HEK293T (cell line): ENCODE results near the gene KCNK5.

ENCODE experiments used
- CTCF ChIA-PET: fragments of 350-600 bp; formaldehyde crosslinking; extraction: SDS; loops from one replicate; lab custom pipeline; 2021; ENCODE audit warnings: antibody characterized with exemption, inconsistent platforms; lab: Yijun Ruan, JAX
- POLR2A ChIA-PET: fragments of 350-600 bp; formaldehyde crosslinking; extraction: SDS; loops from one replicate; lab custom pipeline; 2020; ENCODE audit warnings: antibody characterized with exemption, inconsistent platforms; lab: Yijun Ruan, JAX
- DNase-seq: peaks from one replicate; pipeline ENCODE4 v3.0.0; 2012; ENCODE audit warnings: mixed read lengths; ENCODE audit errors: extremely low spot score
- ARNT ChIP-seq: fragments of 450-650 bp; IDR thresholded peaks from 2 replicates; pipeline ENCODE4 v1.6.1; 2017; ENCODE audit warnings: mild to moderate bottlenecking
- BHLHE40 ChIP-seq: fragments of 450-650 bp; IDR thresholded peaks from 2 replicates; pipeline ENCODE4 v1.6.1; 2016; ENCODE audit warnings: mild to moderate bottlenecking, moderate library complexity, borderline replicate concordance
- CTBP1 ChIP-seq: fragments of 450-650 bp; IDR thresholded peaks from 2 replicates; pipeline ENCODE4 v1.6.1; 2016; ENCODE audit warnings: borderline replicate concordance
- ELF4 ChIP-seq: fragments of 450-650 bp; IDR thresholded peaks from 2 replicates; pipeline ENCODE4 v1.6.1; 2017; ENCODE audit warnings: antibody characterized with exemption
- FOXA1 ChIP-seq: fragments of 450-650 bp; IDR thresholded peaks from 2 replicates; pipeline ENCODE4 v1.6.1; 2016; ENCODE audit warnings: mild to moderate bottlenecking
- FOXK2 ChIP-seq: fragments of 450-650 bp; IDR thresholded peaks from 2 replicates; pipeline ENCODE4 v1.6.1; 2016; ENCODE audit warnings: mild to moderate bottlenecking
- FOXM1 ChIP-seq: fragments of 450-650 bp; IDR thresholded peaks from 2 replicates; pipeline ENCODE4 v1.6.1; 2017; ENCODE audit warnings: mild to moderate bottlenecking, borderline replicate concordance
- HDGF ChIP-seq: fragments of 450-650 bp; IDR thresholded peaks from 2 replicates; pipeline ENCODE4 v1.6.1; 2017; ENCODE audit warnings: antibody characterized with exemption, borderline replicate concordance
- L3MBTL2 ChIP-seq: fragments of 450-650 bp; conservative IDR thresholded peaks from 2 replicates; pipeline ENCODE4 v1.6.1; 2016; ENCODE audit warnings: mild to moderate bottlenecking
- LEF1 ChIP-seq: fragments of 450-650 bp; IDR thresholded peaks from 2 replicates; pipeline ENCODE4 v1.6.1; 2017; ENCODE audit warnings: mild to moderate bottlenecking, borderline replicate concordance
- NFRKB ChIP-seq: fragments of 450-650 bp; IDR thresholded peaks from 2 replicates; pipeline ENCODE4 v1.6.1; 2016; ENCODE audit warnings: mild to moderate bottlenecking, moderate library complexity
- PKNOX1 ChIP-seq: fragments of 450-650 bp; IDR thresholded peaks from 2 replicates; pipeline ENCODE4 v1.6.1; 2016
- SP1 ChIP-seq: fragments of 450-650 bp; IDR thresholded peaks from 2 replicates; pipeline ENCODE4 v1.6.1; 2017
- SUZ12 ChIP-seq: fragments of 450-650 bp; IDR thresholded peaks from 2 replicates; pipeline ENCODE4 v1.6.1; 2016; ENCODE audit warnings: mild to moderate bottlenecking
- TARDBP ChIP-seq: fragments of 450-650 bp; IDR thresholded peaks from 2 replicates; pipeline ENCODE4 v1.6.1; 2016
- ZNF384 ChIP-seq: fragments of 450-650 bp; IDR thresholded peaks from 2 replicates; pipeline ENCODE4 v1.6.1; 2016

Gene KCNK5

GRCh38 chr6:39261751-39262150, 32.5 kb upstream of the KCNK5 start:
- CTCF ChIA-PET = no interaction called here
- no peak for TF ChIP-seq ARNT
- POLR2A ChIA-PET = no interaction called here
- no peak for DNase-seq

GRCh38 chr6:39260953-39261352, 31.7 kb upstream of the KCNK5 start:
- TF ChIP-seq HDGF = no peak
- TF ChIP-seq LEF1 = no peak
- no peak for TF ChIP-seq FOXA1
- no peak for TF ChIP-seq BHLHE40
- TF ChIP-seq ARNT = no peak
- TF ChIP-seq PKNOX1 = no peak
- no peak for TF ChIP-seq L3MBTL2
- TF ChIP-seq TARDBP = no peak
- TF ChIP-seq ELF4 = no peak
- no peak for TF ChIP-seq FOXK2
- no peak for TF ChIP-seq CTBP1
- TF ChIP-seq SUZ12 = no peak
- no peak for TF ChIP-seq SP1
- no peak for TF ChIP-seq FOXM1
- no peak for TF ChIP-seq NFRKB
- TF ChIP-seq ZNF384 = no peak
- no peak for DNase-seq
- ChIA-PET POLR2A (no interaction called here), CTCF (no interaction called here)

GRCh38 chr6:39260456-39260855, 31.2 kb upstream of the KCNK5 start:
- TF ChIP-seq ZNF384 (no peak), FOXK2 (no peak), ELF4 (no peak), FOXM1 (no peak), ARNT (no peak), SP1 (no peak), PKNOX1 (no peak), NFRKB (no peak), HDGF (no peak), L3MBTL2 (no peak), FOXA1 (no peak), SUZ12 (no peak), CTBP1 (no peak), TARDBP (no peak)
- CTCF ChIA-PET = no interaction called here
- no peak for DNase-seq
- POLR2A ChIA-PET = no interaction called here

- no peak for DNase-seq
- ChIA-PET CTCF (interaction anchor here (0.6 kb wide), 1 partner anchor 40 kb away, joined by 4 read pairs; no protein-coding TSS in a partner anchor), POLR2A (no interaction called here)
- no peak for TF ChIP-seq ZNF384
- TF ChIP-seq FOXM1 = no peak
- TF ChIP-seq ELF4 = no peak
- no peak for TF ChIP-seq SUZ12
- TF ChIP-seq FOXK2 = no peak
- TF ChIP-seq NFRKB = no peak
- no peak for TF ChIP-seq CTBP1
- no peak for TF ChIP-seq ARNT
- no peak for TF ChIP-seq LEF1
- no peak for TF ChIP-seq L3MBTL2
- TF ChIP-seq TARDBP = no peak
- no peak for TF ChIP-seq PKNOX1
- TF ChIP-seq BHLHE40 = no peak
- TF ChIP-seq HDGF = no peak
- no peak for TF ChIP-seq FOXA1
Measured at GRCh38 chr6:39256294-39256940, 27.1 kb upstream of the KCNK5 start.

- CTCF ChIA-PET = interaction anchor here (0.7 to 1.1 kb wide), 2 partner anchors 26 to 267 kb away, joined by 3 to 4 read pairs; no protein-coding TSS in a partner anchor
- POLR2A ChIA-PET = no interaction called here
Measured at GRCh38 chr6:39254999-39255535, 25.8 kb upstream of the KCNK5 start.

More at GRCh38 chr6:39254999-39255535, 25.8 kb upstream of the KCNK5 start:
- no peak for DNase-seq
- TF ChIP-seq FOXM1 = no peak
- no peak for TF ChIP-seq FOXA1
- TF ChIP-seq SUZ12 = no peak
- no peak for TF ChIP-seq CTBP1
- no peak for TF ChIP-seq FOXK2
- no peak for TF ChIP-seq PKNOX1
- no peak for TF ChIP-seq BHLHE40
- TF ChIP-seq SP1 = no peak
- TF ChIP-seq LEF1 = no peak
- no peak for TF ChIP-seq TARDBP
- no peak for TF ChIP-seq L3MBTL2
- no peak for TF ChIP-seq ARNT
- TF ChIP-seq HDGF = no peak
- no peak for TF ChIP-seq ELF4
- no peak for TF ChIP-seq NFRKB
- TF ChIP-seq ZNF384 = no peak
